Measurements from ENCODE around the gene PACRG.

DNA sequence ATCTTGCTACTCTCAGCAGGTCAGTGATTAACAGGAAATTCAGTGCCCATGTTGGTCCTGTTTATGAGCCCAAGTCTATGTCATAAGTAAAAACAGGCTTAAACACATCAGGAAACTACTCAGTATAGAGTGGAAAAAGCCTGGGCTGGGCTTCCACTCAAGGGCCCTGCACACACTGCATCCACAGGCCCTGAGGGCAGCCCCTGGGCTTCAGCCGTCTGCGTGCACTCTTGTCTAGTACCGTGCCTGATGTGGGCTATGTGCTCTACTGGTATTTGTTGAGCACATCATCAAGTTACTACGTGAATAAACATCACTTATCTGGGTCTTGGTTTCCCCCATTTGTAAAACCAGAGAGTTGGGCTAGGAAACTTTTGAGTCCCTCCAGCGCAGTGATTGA lies 135.2 kb downstream of the PACRG start:
- TF ChIP-seq SUZ12 (IDR thresholded peaks at IDR 0.05; ENCODE audit: extremely low read depth, insufficient read depth, insufficient read length) (no peak), YY1 (IDR thresholded peaks at IDR 0.05; ENCODE audit: insufficient read depth, insufficient read length) (no peak), ZNF274 (IDR thresholded peaks at IDR 0.05; ENCODE audit: low read depth, low read length) (no peak)

All from NT2/D1 (cell line).